NCI-H2029 treated with DMSO at 0.1 percent for 48 hours (cell line): ENCODE results near the gene COG2.

Experiments used
- DNase-seq: peaks from one replicate; lab custom pipeline; 2025; lab: John Stamatoyannopoulos, UW

The COG2 gene

GRCh38 chr1:230701895-230702768 is 59.9 kb downstream of the COG2 start:
- no peak for DNase-seq

DNA sequence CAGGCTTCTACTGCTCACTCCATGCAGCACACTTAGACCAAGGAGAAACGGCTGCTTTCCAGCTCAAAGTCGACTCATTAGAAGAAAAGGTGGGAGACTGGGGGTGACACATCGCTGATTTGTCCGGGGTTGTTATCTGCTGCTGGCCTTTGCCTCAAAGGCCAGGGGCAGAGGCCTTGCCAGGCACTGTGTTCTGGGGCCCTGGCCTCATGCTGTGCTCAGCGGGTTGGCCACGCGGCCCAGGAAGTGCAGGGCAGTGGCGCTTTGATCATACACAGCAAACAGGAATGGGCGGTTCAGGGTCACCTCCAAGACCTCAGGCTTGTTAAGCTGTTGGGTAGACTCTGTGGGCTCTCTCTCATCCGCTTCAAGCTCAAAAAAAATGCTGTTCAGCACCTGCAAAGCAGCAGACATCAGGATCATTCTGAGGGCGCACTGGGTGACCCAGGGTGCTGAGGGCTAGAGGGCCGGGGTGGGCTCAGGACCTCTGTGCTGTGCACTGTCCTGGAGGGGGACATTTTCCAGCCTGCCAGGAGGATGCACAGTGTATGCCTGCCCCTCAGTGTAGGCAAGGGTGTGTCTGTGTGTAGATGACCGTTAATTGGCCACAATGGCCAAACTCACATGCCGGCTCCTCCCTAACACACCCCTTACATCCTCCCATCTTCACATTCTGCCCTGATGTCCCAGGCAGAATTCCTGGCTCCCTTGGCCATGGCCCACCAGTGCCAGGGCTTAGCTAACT is 60.8 kb downstream of the COG2 start:
- DNase-seq: no peak

- no peak for DNase-seq
Observed at GRCh38 chr1:230703679-230704385, 61.6 kb downstream of the COG2 start.

DNA sequence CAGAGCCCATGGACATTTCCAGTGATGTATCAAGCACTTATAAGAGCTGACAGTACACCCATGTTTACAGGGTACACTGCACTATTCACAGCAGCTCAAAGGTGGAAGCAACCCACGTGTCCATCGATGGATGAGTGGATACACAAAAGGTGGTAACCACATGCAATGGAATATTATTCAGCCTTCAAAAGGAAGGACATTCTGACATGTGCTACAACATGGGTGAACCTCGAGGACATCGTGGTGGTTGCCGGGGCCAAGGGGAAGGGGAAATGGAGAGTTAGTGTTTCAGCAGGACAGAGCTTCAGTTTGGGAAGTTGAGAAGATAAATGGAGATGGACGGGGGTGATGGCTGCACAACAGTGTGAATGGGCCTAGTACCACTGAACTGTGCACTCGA is 62.5 kb downstream of the COG2 start:
- DNase-seq: no peak

- no peak for DNase-seq
Observed at GRCh38 chr1:230705289-230706019, 63.2 kb downstream of the COG2 start.

- DNase-seq: no peak
Observed at GRCh38 chr1:230706020-230706699, 63.9 kb downstream of the COG2 start.

- DNase-seq: no peak
Observed at GRCh38 chr1:230706887-230707731, 64.8 kb downstream of the COG2 start.

GRCh38 chr1:230707732-230708630 is 65.7 kb downstream of the COG2 start:
- no peak for DNase-seq

DNA sequence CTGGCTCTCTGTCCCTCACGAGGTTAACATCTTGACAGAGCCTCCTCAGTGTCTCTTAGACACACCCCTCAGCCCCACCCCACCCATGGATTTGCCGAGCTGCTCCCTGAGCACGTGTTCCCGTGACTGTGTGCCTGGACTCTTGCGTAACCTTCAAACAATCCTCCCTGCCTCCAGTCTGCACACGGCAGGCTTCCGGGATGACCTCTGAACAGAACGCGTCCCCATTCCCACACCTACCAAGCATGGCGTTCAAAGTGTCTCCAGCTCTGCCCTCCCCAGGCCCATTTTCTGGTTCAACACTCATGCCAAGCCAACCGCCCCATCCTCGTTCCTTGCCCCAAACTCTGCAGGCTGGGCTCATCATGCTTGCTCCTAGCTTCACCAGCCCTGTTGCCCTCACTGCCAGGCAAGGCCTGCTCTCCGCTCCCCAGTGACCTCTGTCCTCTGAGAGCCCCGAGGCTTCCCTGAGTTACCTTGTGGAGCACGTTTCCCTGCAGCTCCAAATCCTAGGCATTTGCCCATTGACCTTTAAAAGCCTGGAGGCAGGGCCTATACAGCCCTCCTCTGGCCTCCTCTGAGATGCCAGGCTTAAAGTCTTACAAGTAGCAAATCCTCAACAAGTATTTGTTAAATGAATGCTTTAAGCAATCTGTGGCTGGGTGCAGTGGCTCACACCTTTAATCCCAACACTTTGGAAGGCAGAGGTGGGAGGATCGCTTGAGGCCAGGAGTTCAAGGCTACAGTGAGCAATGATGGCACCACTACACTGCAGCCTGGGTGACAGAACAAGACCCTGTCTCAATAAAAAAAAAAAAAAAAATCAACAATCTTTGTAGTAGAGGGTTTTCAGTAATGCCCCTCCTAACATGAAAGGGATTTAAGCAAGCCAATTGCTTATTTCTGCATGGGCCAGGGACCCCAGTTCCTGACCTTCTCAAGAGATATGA is 66.6 kb downstream of the COG2 start:
- no peak for DNase-seq

GRCh38 chr1:230709619-230710542 is 67.6 kb downstream of the COG2 start:
- DNase-seq: no peak

- DNase-seq: no peak
Observed at GRCh38 chr1:230710543-230710904, 68.2 kb downstream of the COG2 start.

DNA sequence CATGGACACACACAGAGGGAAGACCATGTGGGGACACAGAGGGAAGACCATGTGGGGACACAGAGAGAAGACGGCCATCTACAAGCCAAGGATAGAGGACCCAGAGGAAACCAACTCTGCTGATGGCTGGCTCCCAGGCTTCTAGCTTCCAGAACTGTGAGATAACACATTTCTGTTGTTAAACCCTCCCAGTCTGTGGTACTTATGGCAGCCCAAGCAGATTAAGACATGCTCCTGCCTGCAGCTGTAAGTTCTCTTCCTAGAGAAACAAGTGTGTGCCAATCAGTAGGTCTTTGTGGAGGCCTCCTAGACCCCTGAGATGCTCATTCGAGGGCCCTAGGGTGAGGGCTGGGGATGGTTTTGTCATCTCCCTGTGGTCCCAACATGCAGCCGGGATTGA is 69.0 kb downstream of the COG2 start:
- no peak for DNase-seq

DNA sequence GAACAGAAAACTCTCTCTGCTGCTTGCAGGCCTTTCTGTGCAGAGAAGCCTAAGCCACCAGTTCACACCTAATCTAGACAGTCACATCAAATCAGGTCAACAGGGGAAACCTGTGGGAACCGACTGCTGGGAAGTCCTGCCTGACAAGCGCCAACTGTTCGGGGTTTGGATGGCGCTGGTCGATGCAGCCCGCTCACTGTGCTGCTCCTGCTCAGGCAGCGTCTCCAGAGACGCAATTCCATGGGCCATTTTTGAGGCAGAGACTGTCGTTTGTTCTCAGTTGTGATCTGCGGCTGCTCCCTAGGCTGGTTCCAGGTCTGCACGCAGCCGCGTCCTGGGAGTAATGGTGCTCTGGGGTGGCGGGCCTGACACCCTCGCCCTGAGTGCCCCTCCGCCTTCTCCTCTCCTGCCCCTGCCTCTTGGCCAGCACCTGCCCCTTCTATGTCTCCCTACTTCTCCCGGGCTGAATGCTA is 70.2 kb downstream of the COG2 start:
- no peak for DNase-seq

- DNase-seq: no peak
Observed at GRCh38 chr1:230713138-230713537, 70.9 kb downstream of the COG2 start.

- no peak for DNase-seq
Observed at GRCh38 chr1:230713547-230713914, 71.2 kb downstream of the COG2 start.

DNA sequence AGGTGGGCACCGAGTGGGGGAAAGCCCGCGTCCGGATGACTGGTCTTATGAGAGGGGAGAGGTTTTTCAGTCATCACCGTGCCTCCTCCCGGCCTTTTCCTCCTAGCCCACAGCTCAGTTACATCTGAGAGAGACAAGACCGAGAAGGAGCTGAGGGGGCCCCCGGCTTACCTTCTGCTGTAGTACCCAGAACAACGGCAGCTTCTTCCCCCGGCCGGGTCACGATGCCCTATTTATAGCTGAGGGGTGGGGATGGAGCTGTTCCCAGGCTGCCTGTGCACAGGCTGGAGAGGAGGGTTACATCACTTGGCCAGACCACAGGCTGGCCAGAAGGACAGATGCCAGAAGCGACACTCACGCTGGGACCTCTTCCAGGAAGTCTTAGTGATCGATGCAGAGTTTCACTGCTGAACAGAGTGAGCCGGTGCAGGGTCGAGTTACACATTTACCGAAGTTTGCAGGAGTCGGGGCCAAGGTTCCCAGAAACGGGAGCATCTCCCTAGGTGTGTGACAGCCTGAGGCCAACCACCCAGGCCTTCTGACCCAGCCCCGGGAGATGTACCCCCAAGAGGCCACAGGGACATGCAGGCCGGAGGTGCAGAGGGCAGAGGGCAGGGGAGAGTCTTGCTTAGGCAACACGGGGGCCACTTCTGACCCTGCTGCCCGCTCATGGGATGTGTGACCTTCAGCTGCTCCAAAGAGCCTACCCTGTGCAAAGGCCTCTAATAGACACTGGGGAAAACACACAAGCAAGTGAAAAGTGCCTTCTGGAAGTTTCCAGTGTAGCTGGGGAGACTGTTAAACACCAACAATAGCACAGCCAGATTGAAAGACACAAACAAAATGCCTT is 71.9 kb downstream of the COG2 start, which contains the start of gene AGT:
TSS of gene AGT (minus strand) at position 208 of the 850 bp plus-strand sequence. CDS start 3,299 bp downstream, outside the sequence.
- peak; percentile 47 for DNase-seq
